NCI-H2196 treated with DMSO at 0.1 percent for 48 hours (cell line): ENCODE results near the gene ARMC5.

Source experiments
- DNase-seq: peaks from one replicate; lab custom pipeline; 2025; ENCODE audit not compliant: unreplicated experiment; lab: John Stamatoyannopoulos, UW

The ARMC5 gene

DNA sequence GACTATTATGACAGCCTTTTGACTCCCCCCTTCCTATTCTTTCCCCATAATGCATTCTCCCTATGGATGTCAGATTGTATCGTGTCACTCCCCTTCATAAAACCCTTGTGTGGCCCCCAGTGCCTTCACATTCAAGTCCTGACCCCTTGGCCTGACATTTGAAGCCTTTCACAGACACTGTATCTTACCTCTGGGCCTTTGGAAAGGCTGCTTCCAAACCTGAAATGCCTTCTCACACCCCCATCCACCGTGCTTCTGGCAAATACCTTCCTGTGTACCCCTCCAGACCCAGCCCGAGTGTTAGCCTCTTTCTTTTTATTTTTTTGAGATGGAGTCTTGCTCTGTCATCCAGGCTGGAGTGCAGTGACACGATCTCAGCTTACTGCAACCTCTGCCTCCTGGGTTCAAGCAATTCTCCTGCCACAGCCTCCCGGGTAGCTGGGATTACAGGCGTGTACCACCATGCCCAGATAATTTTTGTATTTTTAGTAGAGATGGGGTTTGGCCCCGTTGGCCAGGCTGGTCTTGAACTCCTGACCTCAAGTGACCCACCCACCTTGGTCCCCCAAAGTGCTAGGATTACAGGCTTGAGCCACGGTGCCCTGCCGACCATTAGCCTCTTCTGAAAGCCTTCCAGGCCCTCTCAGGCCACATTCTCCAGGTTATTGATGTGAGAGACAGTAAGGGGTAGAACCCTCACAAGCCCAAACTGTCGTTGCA is 2.1 kb downstream of the ARMC5 start:
- no peak for DNase-seq

- no peak for DNase-seq
Measured at GRCh38 chr16:31461921-31462804, 2.9 kb downstream of the ARMC5 start.

DNA sequence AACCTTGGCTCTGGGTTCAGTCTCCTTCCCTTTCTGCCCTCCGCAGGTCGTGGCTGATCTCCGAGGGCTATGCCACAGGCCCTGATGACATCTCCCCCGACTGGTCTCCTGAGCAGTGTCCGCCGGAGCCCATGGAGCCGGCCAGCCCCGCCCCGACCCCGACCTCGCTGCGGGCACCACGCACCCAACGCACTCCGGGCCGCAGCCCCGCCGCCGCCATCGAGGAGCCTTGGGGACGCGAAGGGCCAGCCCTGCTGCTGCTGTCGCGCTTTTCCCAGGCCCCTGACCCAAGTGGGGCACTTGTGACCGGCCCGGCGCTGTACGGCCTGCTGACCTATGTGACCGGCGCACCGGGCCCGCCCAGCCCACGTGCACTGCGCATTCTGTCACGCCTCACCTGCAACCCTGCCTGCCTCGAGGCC is 5.1 kb downstream of the ARMC5 start:
- no peak for DNase-seq

GRCh38 chr16:31464781-31465260 is 5.5 kb downstream of the ARMC5 start:
- no peak for DNase-seq

DNA sequence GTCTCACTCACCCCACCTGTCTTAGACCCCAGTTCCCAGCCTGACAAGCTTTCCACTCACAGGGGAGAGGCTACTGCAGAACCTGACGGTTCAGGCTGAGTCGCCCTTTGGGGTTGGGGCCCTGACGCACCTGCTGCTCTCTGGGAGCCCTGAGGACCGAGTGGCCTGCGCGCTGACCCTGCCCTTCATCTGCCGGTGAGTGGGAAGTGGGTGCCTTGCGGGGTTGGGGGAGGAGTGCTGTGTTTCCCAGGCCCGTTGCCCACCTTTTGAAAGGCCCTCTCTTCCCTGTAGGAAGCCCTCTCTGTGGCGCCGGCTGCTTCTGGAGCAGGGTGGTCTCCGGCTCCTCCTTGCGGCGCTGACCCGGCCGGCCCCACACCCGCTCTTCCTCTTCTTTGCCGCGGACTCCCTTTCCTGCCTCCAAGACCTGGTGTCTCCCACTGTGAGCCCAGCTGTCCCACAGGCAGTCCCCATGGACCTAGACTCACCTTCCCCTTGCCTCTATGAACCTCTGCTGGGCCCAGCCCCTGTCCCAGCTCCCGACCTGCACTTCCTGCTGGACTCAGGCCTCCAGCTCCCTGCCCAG is 6.6 kb downstream of the ARMC5 start:
- DNase-seq = no peak

- no peak for DNase-seq
Measured at GRCh38 chr16:31466381-31466841, 7.1 kb downstream of the ARMC5 start.

- DNase-seq = no peak
Measured at GRCh38 chr16:31467151-31467773, 8.0 kb downstream of the ARMC5 start.

DNA sequence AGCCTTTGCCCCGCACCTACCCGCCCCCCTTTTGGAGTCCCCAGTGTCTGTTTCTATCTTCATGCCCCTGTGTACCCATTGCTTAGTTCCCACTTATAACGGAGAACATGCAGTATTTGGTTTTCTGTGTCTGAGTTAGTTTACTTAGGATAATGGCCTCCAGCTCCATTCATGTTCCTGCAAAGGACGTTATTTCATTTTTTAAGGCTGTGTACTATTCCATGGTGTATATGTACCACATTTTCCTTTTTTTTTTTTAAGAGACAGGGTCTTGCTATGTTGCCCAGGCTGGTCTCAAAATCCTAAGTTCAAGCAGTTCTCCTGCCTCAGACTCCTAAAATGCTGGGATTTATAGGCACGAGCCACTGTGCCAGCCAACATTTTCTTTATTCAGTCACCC is 8.6 kb downstream of the ARMC5 start:
- DNase-seq = no peak

DNA sequence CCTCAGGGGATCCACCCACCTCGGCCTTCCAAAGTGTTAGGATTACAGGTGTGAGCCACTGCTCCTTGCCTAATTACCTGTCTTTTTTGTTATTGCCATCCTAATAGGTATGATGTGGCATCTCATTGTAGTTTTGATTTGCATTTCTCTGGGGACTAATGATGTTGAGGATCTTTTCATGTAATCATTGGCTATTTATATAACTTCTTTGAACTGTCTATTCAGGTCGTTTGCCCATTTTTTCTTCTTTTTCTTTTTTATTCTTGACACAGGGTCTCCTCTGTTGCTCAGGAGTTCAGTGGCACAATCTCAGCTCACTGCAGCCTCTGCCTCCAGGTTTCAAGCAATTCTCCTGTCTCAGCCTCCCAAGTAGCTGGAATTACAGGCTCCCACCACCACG is 11.3 kb downstream of the ARMC5 start:
- no peak for DNase-seq

- DNase-seq = no peak
Measured at GRCh38 chr16:31471241-31471874, 12.1 kb downstream of the ARMC5 start.

- no peak for DNase-seq
Measured at GRCh38 chr16:31471875-31472708, 12.8 kb downstream of the ARMC5 start, which contains the start of gene TGFB1I1. TGFB1I1 (plus strand) TSS chr16:31472152; CDS start chr16:31472189, 37 bp downstream.

GRCh38 chr16:31472709-31473203 is 13.5 kb downstream of the ARMC5 start:
- peak; percentile 94 for DNase-seq

GRCh38 chr16:31473264-31473984 is 14.1 kb downstream of the ARMC5 start:
- DNase-seq = no peak

DNA sequence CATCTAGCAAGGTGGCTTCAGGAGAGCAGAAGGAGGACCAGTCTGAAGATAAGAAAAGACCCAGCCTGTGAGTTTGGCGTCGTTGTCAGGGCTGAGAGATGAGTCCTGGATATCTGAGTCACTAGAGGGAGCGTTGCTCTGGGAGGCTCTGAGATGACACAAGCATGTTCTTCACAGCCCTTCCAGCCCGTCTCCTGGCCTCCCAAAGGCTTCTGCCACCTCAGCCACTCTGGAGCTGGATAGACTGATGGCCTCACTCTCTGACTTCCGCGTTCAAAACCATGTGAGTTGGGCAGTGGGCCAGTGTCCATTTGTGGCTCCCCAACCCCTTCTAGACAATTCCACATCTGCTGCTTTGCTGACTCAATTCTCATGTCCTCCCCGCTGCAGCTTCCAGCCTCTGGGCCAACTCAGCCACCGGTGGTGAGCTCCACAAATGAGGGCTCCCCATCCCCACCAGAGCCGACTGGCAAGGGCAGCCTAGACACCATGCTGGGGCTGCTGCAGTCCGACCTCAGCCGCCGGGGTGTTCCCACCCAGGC is 14.9 kb downstream of the ARMC5 start:
- no peak for DNase-seq

- no peak for DNase-seq
Measured at GRCh38 chr16:31474773-31475738, 15.8 kb downstream of the ARMC5 start.

- DNase-seq = no peak
Measured at GRCh38 chr16:31475946-31476302, 16.6 kb downstream of the ARMC5 start.
